ENCODE results near the gene IL17D. TPM values are rescaled to one million over a fixed set of nuclear protein-coding genes. Genes with fewer than 3 reads are reported as not detected.

The IL17D gene
- total RNA-seq, 4 donors from 2014 or later: 0.35 to 3.2 TPM; not detected in 2

DNA sequence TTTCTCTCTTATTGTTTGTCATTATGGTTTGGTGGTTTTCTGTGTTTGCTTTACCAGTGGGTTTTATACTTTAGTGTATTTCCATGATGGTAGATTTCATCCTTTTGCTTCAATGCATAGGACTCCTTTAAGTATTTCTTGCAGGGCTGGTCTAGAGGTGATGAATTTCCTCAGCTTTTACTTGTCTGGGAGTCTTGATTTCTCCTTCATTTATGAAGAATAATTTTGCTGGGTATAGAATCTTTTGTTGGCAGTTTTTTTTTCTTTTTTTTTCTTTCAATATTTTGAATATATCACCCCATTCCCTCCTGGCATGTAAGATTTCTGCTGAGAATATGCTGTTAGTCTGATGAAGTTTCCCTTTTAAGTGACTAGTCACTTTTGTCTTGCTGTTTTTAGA, 50.5 kb downstream of the IL17D start:
- H3K27me3 ChIP-seq: no peaks in the 10 kb centered on the region
- no peak overlapping the region for H3K4me3 ChIP-seq
- no peak overlapping the region for H3K27ac ChIP-seq
- intact Hi-C loops (cut with DNase I): no loop called here
- H3K9me3 ChIP-seq: peaks cover 0 to 35% (median 12%) of the 10 kb centered on the region in 3 donors
- TF ChIP-seq, protein P1, sequence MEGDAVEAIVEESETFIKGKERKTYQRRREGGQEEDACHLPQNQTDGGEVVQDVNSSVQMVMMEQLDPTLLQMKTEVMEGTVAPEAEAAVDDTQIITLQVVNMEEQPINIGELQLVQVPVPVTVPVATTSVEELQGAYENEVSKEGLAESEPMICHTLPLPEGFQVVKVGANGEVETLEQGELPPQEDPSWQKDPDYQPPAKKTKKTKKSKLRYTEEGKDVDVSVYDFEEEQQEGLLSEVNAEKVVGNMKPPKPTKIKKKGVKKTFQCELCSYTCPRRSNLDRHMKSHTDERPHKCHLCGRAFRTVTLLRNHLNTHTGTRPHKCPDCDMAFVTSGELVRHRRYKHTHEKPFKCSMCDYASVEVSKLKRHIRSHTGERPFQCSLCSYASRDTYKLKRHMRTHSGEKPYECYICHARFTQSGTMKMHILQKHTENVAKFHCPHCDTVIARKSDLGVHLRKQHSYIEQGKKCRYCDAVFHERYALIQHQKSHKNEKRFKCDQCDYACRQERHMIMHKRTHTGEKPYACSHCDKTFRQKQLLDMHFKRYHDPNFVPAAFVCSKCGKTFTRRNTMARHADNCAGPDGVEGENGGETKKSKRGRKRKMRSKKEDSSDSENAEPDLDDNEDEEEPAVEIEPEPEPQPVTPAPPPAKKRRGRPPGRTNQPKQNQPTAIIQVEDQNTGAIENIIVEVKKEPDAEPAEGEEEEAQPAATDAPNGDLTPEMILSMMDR (IDR thresholded peaks at IDR 0.05): no peak
- no peak for TF ChIP-seq POLR2A (IDR thresholded peaks at IDR 0.05)
- DNase-seq: no peak
- H3K4me1 ChIP-seq: no peaks in the 10 kb centered on the region
- peaks cover 0 to 19% (median 0%) of the 10 kb centered on the region in 3 donors for H3K36me3 ChIP-seq

DNA sequence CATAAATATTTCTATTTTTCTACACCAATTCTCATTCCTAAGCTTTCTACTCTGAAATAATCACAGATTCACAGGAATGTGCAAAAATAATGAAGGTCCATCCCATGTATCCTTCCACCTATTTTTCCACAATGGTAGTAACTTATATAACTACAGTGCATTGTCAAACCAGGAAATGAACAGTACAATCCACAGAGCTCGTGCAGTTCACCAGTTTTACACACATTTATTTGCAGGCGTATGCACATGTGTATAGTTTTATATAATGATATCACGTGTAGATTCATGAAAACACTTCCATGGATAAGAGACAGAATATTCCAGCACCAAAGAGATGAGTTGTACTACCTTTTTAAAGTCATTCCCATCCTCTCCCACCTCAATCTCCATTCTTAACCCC, 57.4 kb downstream of the IL17D start:
- Histone ChIP-seq H3K27ac (no peak overlapping the region), H3K4me1 (no peaks in the 10 kb centered on the region), H3K27me3 (no peaks in the 10 kb centered on the region), H3K4me3 (no peak overlapping the region), H3K9me3 (peaks cover 0 to 7% (median 4%) of the 10 kb centered on the region in 3 donors), H3K36me3 (peaks cover 0 to 11% (median 0%) of the 10 kb centered on the region in 3 donors)
- intact Hi-C loops (cut with DNase I): no loop called here
- no peak for DNase-seq
- WGBS, 2 donors: 82% methylated on average over 3 of the region's 3 CpGs
- no peak for TF ChIP-seq POLR2A (IDR thresholded peaks at IDR 0.05)
- TF ChIP-seq, protein P1 (IDR thresholded peaks at IDR 0.05): no peak

DNA sequence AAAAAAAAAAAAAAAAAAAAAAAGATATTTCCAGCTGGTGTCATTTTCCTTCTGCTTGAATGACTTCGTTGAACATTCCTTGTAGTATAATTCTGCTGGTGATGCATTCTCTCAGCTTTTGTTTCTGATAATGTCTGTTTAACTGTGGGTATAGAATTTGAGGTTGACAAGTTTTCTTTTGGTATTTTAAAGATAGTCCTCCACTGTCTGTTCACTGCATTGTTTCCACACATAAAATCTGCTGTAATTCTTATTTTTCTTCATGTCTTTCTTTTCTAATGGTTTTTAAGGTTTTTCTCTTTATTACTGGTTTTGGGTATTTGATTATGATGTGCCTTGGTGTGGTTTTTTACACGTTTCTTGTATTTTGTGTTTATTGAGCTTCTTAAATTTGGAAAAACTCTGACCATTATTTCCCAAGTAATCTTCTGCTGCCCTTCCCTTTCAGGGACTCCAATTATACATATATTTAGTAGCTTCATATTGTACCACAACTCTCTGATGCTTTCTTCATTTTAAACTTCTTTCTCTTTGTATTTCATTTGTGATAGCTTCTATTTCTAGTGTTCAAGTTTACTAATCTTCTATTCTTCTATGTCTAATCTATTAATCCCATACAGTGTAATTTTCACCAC, 63.9 kb downstream of the IL17D start:
- Histone ChIP-seq H3K4me3 (no peak overlapping the region), H3K4me1 (peaks cover 0 to 3% (median 0%) of the 10 kb centered on the region in 3 donors), H3K27me3 (no peaks in the 10 kb centered on the region), H3K36me3 (peaks cover 0 to 20% (median 0%) of the 10 kb centered on the region in 3 donors), H3K9me3 (peaks cover 0 to 12% (median 10%) of the 10 kb centered on the region in 3 donors), H3K27ac (no peak overlapping the region)
- TF ChIP-seq POLR2A (IDR thresholded peaks at IDR 0.05): no peak
- TF ChIP-seq, protein P1 (IDR thresholded peaks at IDR 0.05): no peak
- intact Hi-C loops (cut with DNase I): no loop called here
- 94 to 97% methylated on average over 2 of the region's 2 CpGs for WGBS, 2 donors
- DNase-seq: no peak

DNA sequence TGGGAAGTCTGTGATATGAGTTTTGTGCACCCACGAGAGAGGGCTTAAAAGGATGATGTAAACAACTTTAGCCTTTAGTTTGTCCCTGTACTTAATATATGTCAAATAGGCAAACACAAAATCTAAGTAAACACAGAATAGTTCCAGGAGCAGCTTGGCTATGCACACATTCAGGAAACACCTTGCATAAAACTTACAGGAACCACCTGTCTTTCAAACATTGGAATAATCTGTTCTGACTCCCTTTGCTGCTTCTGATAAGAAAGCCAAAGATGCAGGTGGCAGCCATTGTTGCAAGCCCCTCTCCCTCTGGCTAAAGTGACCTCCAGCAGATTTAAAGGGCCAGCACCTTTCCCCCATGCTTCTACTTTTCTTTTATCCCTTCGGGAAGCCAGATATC, 65.6 kb downstream of the IL17D start:
- H3K27me3 ChIP-seq: no peaks in the 10 kb centered on the region
- no peak for DNase-seq
- H3K36me3 ChIP-seq: peaks cover 0 to 20% (median 0%) of the 10 kb centered on the region in 3 donors
- WGBS, 2 donors: 33 to 63% methylated on average over 2 of the region's 2 CpGs
- H3K9me3 ChIP-seq: peaks cover 0 to 12% (median 10%) of the 10 kb centered on the region in 3 donors
- no peak overlapping the region for H3K4me3 ChIP-seq
- H3K4me1 ChIP-seq: peaks cover 0 to 12% (median 4%) of the 10 kb centered on the region in 3 donors
- intact Hi-C loops (cut with DNase I): no loop called here
- TF ChIP-seq, protein P1 (IDR thresholded peaks at IDR 0.05): no peak
- no peak for TF ChIP-seq POLR2A (IDR thresholded peaks at IDR 0.05)
- no peak overlapping the region for H3K27ac ChIP-seq

DNA sequence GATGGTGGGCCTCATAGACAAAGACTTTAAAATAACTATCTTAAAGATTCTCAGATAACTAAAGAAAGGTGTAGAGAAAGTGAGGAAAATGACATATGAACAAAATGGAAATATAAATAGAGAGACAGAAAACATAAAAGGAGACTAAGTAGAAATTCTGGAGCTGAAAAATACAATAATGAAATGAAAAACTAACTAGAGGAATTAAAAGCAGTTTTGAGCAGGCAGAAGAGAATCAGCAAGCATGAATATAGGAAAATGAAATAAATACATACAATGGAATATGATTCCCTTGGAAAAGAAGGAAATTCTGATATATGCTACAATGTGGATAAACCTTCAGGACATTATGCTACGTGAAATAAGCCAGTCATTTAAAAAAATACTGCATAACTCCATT, 66.3 kb downstream of the IL17D start:
- DNase-seq: no peak
- peaks cover 0 to 15% (median 4%) of the 10 kb centered on the region in 3 donors for H3K4me1 ChIP-seq
- H3K27ac ChIP-seq: no peak overlapping the region
- TF ChIP-seq, protein P1 (IDR thresholded peaks at IDR 0.05): no peak
- no peak for TF ChIP-seq POLR2A (IDR thresholded peaks at IDR 0.05)
- no peaks in the 10 kb centered on the region for H3K27me3 ChIP-seq
- H3K36me3 ChIP-seq: peaks cover 0 to 20% (median 0%) of the 10 kb centered on the region in 3 donors
- H3K4me3 ChIP-seq: no peak overlapping the region
- peaks cover 0 to 12% (median 10%) of the 10 kb centered on the region in 3 donors for H3K9me3 ChIP-seq
- WGBS, 2 donors: 94 to 96% methylated on average over 1 of the region's 1 CpG
- intact Hi-C loops (cut with DNase I): no loop called here

Other genes starting within 250 kb of the IL17D start
- gene CRYL1, start 177.8 kb upstream of the IL17D start, total RNA-seq: 10 to 100 TPM; 12.5 to 41.2 (median 24.4) TPM
- 1 to 10 TPM; 2.0 to 7.8 (median 4.8) TPM for gene IFT88, start 136.5 kb upstream of the IL17D start, total RNA-seq
- 1 to 10 TPM; 2.2 to 8.4 (median 5.9) TPM for gene EEF1AKMT1, start 70.3 kb downstream of the IL17D start, total RNA-seq
- 10 to 100 TPM in 3 of 4 donors, 1 to 10 TPM in 1; 8.8 to 25.0 (median 18.6) TPM for gene XPO4, start 199.0 kb downstream of the IL17D start, total RNA-seq